Heart right ventricle (tissue), 16 donors: ENCODE results near the gene GH1. TPM values are rescaled to one million over a fixed set of nuclear protein-coding genes. Genes with fewer than 3 reads are reported as not detected.

ENCODE experiments used
- ATAC-seq, 8 donors: fragments of 200-7000 bp; cut with Tn5 transposase; one replicate each; pipeline ENCODE4 v1.9.1; 2020; ENCODE audit warnings: mild to moderate bottlenecking in 8 of 8, moderate library complexity in 8 of 8, moderate number of reproducible peaks in 1 of 8
- DNase-seq, 2 donors: peaks; one replicate each; pipeline ENCODE4 v3.0.0-alpha.2; 2020
- H3K27ac ChIP-seq, 10 donors: fragments of 200-600 bp; sonication (generic) in 2 of 10; one replicate each; pipeline versions ENCODE4 v1.5.0 to v1.8.0; 2020 to 2022; ENCODE audit warnings: mild to moderate bottlenecking in 3 of 10
- H3K27me3 ChIP-seq, 7 donors: fragments of 200-600 bp; one replicate each; pipeline ENCODE4 v1.8.0; 2021 to 2022; ENCODE audit warnings: mild to moderate bottlenecking in 2 of 7
- H3K36me3 ChIP-seq, 9 donors: fragments of 200-600 bp; sonication (generic) in 1 of 9; one replicate each; pipeline versions ENCODE4 v1.5.0 to v1.8.0; 2020 to 2022; ENCODE audit warnings: mild to moderate bottlenecking in 2 of 9
- H3K4me1 ChIP-seq, 9 donors: fragments of 200-600 bp; sonication (generic) in 1 of 9; one replicate each; pipeline versions ENCODE4 v1.5.0 to v1.8.0; 2020 to 2022; ENCODE audit warnings: mild to moderate bottlenecking in 4 of 9
- H3K4me3 ChIP-seq, 10 donors: fragments of 200-600 bp; sonication (generic) in 2 of 10; one replicate each; pipeline versions ENCODE4 v1.5.0 to v1.8.0; 2020 to 2022; ENCODE audit warnings: mild to moderate bottlenecking in 7 of 10, moderate library complexity in 2 of 10
- H3K9me3 ChIP-seq, 11 donors: fragments of 200-600 bp in 10 of 11; sonication (generic) in 2 of 11; one replicate each; pipeline versions ENCODE4 v1.5.0 to v1.8.0; 2013 to 2022; ENCODE audit warnings: mild to moderate bottlenecking in 2 of 11, control low read depth in 1 of 11, moderate library complexity in 1 of 11
- WGBS, 2 donors: extraction: QIAGEN DNeasy Blood & Tissue Kit; methylation state at CpG; one replicate each; pipeline ENCODE4 v1.1.7; 2013; ENCODE audit warnings: inconsistent platforms in 1 of 2; 5-methylcytosine and 5-hydroxymethylcytosine counted together
- intact Hi-C, 10 donors: fragments of 100-400 bp; cut with DNase I; formaldehyde crosslinking; loops; one replicate each; pipeline versions ENCODE4 v1.11.1 to v1.14.2; 2022
- polyA plus RNA-seq, 2 donors: library from polyadenylated mRNA; stranded (reverse); fragments of 200-250 nt; gene quantifications; one replicate each; pipeline ENCODE4 v1.2.3, GENCODE V29; 2013
- total RNA-seq, 10 donors: library from RNA; stranded (reverse); fragmentation: NEBNext Ultra II Directional in 3 of 10; extraction: Animal tissue kit (Norgen Biotek cat#: 25700) in 3 of 10; gene quantifications; one replicate each; pipeline versions ENCODE4 v1.2.1 to v1.2.4, GENCODE V29; 2021 to 2023
- TF ChIP-seq, protein P1 (sequence below), 9 donors: fragments of 200-600 bp; sonication (generic) in 2 of 9; IDR thresholded peaks; one replicate each; pipeline versions ENCODE4 v1.5.0 to v1.8.0; 2021 to 2022; ENCODE audit warnings: antibody characterized with exemption in 9 of 9, mild to moderate bottlenecking in 5 of 9, moderate library complexity in 1 of 9
- donor health status: Arrhythmogenic right ventricular cardiomyopathy.
- donor health status: ischemic (EF 13 %, LVEDD 7.1; RV severe dilation, severe dysfunction).
- donor health status: healthy with polysubstance abuse.
- donor health status: DM: no; HTN: yes; CAD: no.
- donor health status: DM: no; HTN: no; CAD: no.
- donor health status: ischemic (EF 25% LVEDD 6.9; RV normal size, moderate dysfunction).
- donor health status: ischemic (EF 25% LVEDD 5.7; RV mildly dilated, moderate dysfunction).
- donor health status: healthy.
- donor health status: DM: yes; HTN: yes; CAD: no.
- donor health status: Ischemic cardiomyopathy.
- donor health status: ischemic (EF 35%, LVEDD 5.7; RV mildly dilated, moderate dysfunction).
- donor health status: nonischemic (EF 11% LVEDD 7.7; RV severe dilation, severe dysfunction).
- donor health status: DM: yes; HTN: yes; CAD: no.
- donor health status: PGD.
- donor health status: ischemic (EF 29% LVEDD 5.4; RV normal size, mild dysfunction).
- donor health status: nonischemic (EF 23%, LVEDD 6.1; RV moderate dilation, normal function).

The GH1 gene
- total and polyA plus RNA-seq, 12 donors: not detected

DNA sequence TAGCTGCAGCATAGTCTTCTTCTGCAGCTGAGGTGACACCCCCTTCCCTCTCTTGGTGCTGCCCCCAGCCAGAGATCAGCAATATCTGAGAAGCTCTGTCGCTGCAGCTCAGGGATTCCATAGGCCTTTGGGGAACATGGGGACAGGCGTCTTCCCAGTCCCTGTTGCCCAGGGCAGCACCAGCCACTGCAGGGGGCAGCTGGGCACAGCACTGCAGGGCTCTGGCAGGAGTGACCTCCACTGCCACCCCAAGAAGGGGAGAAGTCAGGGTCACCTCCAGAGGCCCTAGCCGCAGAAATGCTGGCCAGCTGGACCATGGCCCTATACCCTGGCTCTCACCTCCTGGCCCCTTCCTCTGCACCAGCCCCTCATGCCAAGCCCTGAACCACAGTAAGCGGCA is 37.2 kb upstream of the GH1 start:
- ATAC-seq (no peak), DNase-seq (no peak)
- peaks cover 0 to 28% (median 13%) of the 10 kb centered on the region in 9 donors for H3K4me1 ChIP-seq
- intact Hi-C loops: no loop called here
- WGBS, 2 donors: 90 to 93% methylated on average over 4 of the region's 4 CpGs
- TF ChIP-seq, protein P1, sequence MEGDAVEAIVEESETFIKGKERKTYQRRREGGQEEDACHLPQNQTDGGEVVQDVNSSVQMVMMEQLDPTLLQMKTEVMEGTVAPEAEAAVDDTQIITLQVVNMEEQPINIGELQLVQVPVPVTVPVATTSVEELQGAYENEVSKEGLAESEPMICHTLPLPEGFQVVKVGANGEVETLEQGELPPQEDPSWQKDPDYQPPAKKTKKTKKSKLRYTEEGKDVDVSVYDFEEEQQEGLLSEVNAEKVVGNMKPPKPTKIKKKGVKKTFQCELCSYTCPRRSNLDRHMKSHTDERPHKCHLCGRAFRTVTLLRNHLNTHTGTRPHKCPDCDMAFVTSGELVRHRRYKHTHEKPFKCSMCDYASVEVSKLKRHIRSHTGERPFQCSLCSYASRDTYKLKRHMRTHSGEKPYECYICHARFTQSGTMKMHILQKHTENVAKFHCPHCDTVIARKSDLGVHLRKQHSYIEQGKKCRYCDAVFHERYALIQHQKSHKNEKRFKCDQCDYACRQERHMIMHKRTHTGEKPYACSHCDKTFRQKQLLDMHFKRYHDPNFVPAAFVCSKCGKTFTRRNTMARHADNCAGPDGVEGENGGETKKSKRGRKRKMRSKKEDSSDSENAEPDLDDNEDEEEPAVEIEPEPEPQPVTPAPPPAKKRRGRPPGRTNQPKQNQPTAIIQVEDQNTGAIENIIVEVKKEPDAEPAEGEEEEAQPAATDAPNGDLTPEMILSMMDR (IDR thresholded peaks at IDR 0.05): no peak
- H3K27me3 ChIP-seq: no peaks in the 10 kb centered on the region
- no peak overlapping the region for H3K27ac ChIP-seq
- no peaks in the 10 kb centered on the region for H3K36me3 ChIP-seq
- H3K4me3 ChIP-seq: no peak overlapping the region
- H3K9me3 ChIP-seq: no peaks in the 10 kb centered on the region

DNA sequence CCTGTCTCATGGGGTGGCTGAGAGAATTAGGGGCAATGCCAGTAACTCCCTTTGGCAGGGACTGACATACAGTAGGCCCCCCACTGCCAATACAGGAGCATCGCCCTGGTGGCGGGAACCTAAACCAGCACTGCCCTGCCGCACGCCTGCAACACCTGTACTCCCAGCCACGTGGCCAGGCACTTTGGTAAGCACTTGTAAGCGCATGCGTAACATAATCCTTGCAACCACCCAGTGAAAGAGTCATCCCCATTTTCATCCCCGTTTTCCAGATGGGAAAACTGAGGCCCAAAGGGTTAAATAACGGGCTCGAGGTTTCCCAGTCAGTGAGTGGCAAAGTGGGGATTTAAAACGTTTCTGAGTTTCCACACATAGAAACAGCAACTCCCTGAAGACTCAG is 36.6 kb upstream of the GH1 start:
- TF ChIP-seq, protein P1 (IDR thresholded peaks at IDR 0.05): no peak
- DNase-seq: no peak
- H3K27ac ChIP-seq: no peak overlapping the region
- ATAC-seq: no peak
- no peaks in the 10 kb centered on the region for H3K36me3 ChIP-seq
- H3K27me3 ChIP-seq: no peaks in the 10 kb centered on the region
- intact Hi-C loops: no loop called here
- 85 to 88% methylated on average over 11 of the region's 11 CpGs for WGBS, 2 donors
- peaks cover 0 to 28% (median 14%) of the 10 kb centered on the region in 9 donors for H3K4me1 ChIP-seq
- no peaks in the 10 kb centered on the region for H3K9me3 ChIP-seq
- H3K4me3 ChIP-seq: no peak overlapping the region

DNA sequence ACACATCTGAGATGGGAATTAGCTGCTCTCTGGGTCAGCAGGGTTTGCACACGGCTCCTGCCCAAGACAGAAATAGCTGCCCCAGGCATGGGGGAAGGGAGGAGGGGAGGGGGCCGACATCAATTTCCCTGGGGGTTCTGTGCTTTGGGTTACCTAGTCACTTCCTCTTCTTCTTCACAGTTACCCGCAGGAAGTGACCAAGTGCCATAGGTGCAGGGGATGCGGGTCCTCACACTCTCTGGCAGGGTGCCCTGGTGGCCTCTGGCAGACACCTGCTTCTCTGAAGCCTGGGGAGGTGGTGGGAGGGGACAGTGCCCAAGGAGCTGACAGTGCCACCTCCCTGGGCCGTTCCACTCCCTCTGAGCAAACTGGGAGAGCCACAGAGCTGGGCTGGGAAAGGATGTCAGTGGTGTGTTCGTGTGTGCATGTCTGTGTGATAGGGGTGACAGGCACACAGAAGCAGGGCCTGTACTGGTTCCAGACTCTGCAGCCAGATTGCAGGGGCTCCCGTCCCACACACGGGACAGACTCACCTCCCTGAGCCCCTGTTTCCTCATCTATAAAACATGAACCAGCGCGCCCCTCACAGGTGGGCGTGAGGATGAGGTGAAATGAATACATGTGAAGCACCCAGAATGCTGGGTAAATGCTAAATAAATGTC is 35.9 kb upstream of the GH1 start:
- intact Hi-C loops: loop anchor here in 2 of 10 donors (5.0 kb wide), 1 partner anchor 33 kb away; no protein-coding TSS in a partner anchor
- ATAC-seq (peak in 7 of 8 donors; percentile 28 to 48 (median 38)), DNase-seq (no peak)
- WGBS, 2 donors: 52 to 55% methylated on average over 11 of the region's 11 CpGs
- Histone ChIP-seq H3K36me3 (no peaks in the 10 kb centered on the region), H3K27ac (peak overlapping the region in 2 of 10 donors; percentile 14 to 21), H3K27me3 (no peaks in the 10 kb centered on the region), H3K4me3 (no peak overlapping the region), H3K4me1 (peaks cover 0 to 24% (median 13%) of the 10 kb centered on the region in 9 donors), H3K9me3 (no peaks in the 10 kb centered on the region)
- TF ChIP-seq, protein P1 (IDR thresholded peaks at IDR 0.05): no peak

DNA sequence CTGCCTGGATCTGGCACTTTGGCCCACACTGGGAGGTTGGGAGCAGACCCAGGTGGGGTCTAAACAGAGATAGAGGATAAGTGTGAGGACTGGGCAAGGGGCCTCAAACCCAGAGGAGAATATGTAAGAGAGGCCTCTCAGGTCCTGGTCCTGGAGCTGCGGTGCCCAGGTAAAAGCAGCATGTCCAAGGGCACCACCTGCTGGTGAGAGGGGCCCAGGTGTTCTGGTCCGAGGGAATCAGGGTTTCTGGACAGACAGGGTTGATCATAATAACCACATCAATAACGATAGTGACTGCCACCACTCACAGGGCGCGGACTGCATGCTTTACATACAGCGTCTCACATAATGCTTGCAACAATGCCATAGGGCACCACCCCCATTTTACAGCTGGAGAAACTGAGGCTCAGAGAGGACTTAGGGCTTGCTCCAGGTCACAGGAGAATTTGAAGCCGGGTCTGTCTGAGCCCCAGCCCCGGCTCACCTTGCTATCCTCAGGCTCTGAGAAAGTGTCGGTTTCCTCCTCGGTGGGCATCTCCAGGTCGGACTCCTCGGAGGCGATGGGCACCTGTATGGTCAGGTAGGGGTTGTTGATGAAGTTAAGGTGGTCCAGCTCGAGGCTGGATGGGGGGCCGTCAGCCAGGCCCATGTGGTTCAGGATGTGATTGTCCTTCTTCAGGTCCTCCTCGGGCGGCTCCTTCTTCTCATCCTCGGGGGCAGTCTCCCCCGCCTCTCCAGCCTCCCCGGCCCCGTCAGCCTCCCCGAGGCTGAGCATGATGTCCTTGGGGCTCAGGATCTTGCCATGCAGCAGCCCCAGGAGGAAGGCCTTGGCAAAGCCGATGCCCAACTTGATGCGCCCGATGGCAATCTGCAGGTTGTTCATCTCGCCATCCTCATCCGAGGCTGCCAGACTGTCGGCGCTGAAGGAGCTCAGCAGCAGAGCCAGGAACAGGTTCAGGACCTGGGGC is 32.6 kb upstream of the GH1 start:
- Histone ChIP-seq H3K4me3 (no peak overlapping the region), H3K36me3 (no peaks in the 10 kb centered on the region), H3K9me3 (no peaks in the 10 kb centered on the region), H3K27ac (no peak overlapping the region), H3K27me3 (peaks cover 0 to 7% (median 0%) of the 10 kb centered on the region in 7 donors), H3K4me1 (peaks cover 0 to 32% (median 13%) of the 10 kb centered on the region in 9 donors)
- TF ChIP-seq, protein P1 (IDR thresholded peaks at IDR 0.05): peak in 5 of 9 donors; percentile 20 to 34 (median 29)
- intact Hi-C loops: loop anchor here in 2 of 10 donors (5.0 kb wide), 1 partner anchor 36 kb away; no protein-coding TSS in a partner anchor
- ATAC-seq (no peak), DNase-seq (no peak)
- 91% methylated on average over 28 to 29 of the region's 29 CpGs for WGBS, 2 donors
